HCT116 (cell line): ENCODE data around the gene TRIM63.

Experiments used
- CTCF ChIP-seq, 3 experiments: fragments of 200-600 bp in 1 of 3; sonication (generic) in 1 of 3; IDR thresholded peaks in 2 of 3; conservative IDR thresholded peaks in 1 of 3; 2 replicates each; pipeline ENCODE4 v1.5.1; 2012 to 2017; ENCODE audit warnings: low read depth in 2 of 3, low read length in 2 of 3, antibody characterized with exemption in 1 of 3, borderline replicate concordance in 1 of 3, control low read depth in 1 of 3, mild to moderate bottlenecking in 1 of 3, mixed read lengths in 1 of 3, mixed run types in 1 of 3, moderate library complexity in 1 of 3; ENCODE audit not compliant: insufficient read depth in 1 of 3
- EZH2 ChIP-seq: fragments of 200-600 bp; sonication (generic); IDR thresholded peaks from 2 replicates; pipeline ENCODE4 v1.6.1; 2017; ENCODE audit warnings: antibody characterized with exemption, mixed run types
- EZH2phosphoT487 ChIP-seq: fragments of 200-600 bp; IDR thresholded peaks from 2 replicates; pipeline ENCODE4 v1.6.1; 2018; ENCODE audit warnings: antibody characterized with exemption, borderline replicate concordance
- JUND ChIP-seq: IDR thresholded peaks from 2 replicates; pipeline ENCODE4 v1.6.1; 2012
- MAX ChIP-seq: IDR thresholded peaks from 2 replicates; pipeline ENCODE4 v1.6.1; 2012
- POLR2A ChIP-seq: IDR thresholded peaks from 2 replicates; pipeline ENCODE4 v1.7.0; 2011; ENCODE audit warnings: borderline replicate concordance; ENCODE audit not compliant: insufficient read depth, insufficient read length; ENCODE audit errors: extremely low read depth
- SIN3A ChIP-seq: IDR thresholded peaks from 2 replicates; pipeline ENCODE4 v1.6.1; 2012; ENCODE audit warnings: low read depth
- YY1 ChIP-seq: IDR thresholded peaks from 2 replicates; pipeline ENCODE4 v1.6.1; 2011; ENCODE audit warnings: low read length, low read depth, moderate library complexity, mild to moderate bottlenecking; ENCODE audit not compliant: insufficient replicate concordance; ENCODE audit errors: extremely low read depth
- ZBTB33 ChIP-seq: IDR thresholded peaks from 2 replicates; pipeline ENCODE4 v1.6.1; 2011; ENCODE audit warnings: mild to moderate bottlenecking, low read length, moderate library complexity; ENCODE audit not compliant: insufficient replicate concordance; ENCODE audit errors: extremely low read depth
- ZFX ChIP-seq: fragments of 450-650 bp; IDR thresholded peaks from 2 replicates; pipeline ENCODE4 v1.6.1; 2017
- TF ChIP-seq, protein P1 (sequence below): IDR thresholded peaks from 2 replicates; pipeline ENCODE4 v1.6.1; 2012; ENCODE audit warnings: low read depth

DNA sequence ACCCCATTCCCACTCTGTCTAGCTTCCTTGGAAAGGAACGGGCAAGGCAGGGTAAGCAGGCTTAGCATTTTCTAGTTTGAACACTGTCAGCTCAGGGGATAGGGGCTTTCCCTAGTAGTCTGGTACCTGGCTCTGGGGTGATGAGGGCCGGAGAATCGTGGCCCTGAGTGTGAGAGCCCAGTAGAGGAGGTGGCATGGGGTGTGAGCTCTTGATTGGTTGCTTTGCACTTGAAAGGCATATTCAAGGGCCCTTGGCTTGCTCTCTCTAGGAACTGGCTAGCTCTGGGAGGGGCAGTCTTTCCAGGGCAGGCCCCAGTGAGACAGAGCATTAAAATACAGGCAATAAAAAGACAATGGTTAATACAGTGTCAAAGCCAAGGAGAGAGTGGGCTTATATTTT lies 56.6 kb downstream of the TRIM63 start:
- TF ChIP-seq CTCF (IDR thresholded peaks at IDR 0.05 in 2 of 3, conservative IDR thresholded peaks at IDR 0.05 in 1 of 3; ENCODE audit: borderline replicate concordance in 1 of 3, insufficient read depth in 1 of 3, low read depth in 2 of 3, low read length in 2 of 3) (no peak), EZH2 (no peak), JUND (no peak), YY1 (no peak), POLR2A (no peak), MAX (no peak), ZBTB33 (no peak), EZH2phosphoT487 (no peak), SIN3A (no peak), ZFX (no peak)
- TF ChIP-seq, protein P1, sequence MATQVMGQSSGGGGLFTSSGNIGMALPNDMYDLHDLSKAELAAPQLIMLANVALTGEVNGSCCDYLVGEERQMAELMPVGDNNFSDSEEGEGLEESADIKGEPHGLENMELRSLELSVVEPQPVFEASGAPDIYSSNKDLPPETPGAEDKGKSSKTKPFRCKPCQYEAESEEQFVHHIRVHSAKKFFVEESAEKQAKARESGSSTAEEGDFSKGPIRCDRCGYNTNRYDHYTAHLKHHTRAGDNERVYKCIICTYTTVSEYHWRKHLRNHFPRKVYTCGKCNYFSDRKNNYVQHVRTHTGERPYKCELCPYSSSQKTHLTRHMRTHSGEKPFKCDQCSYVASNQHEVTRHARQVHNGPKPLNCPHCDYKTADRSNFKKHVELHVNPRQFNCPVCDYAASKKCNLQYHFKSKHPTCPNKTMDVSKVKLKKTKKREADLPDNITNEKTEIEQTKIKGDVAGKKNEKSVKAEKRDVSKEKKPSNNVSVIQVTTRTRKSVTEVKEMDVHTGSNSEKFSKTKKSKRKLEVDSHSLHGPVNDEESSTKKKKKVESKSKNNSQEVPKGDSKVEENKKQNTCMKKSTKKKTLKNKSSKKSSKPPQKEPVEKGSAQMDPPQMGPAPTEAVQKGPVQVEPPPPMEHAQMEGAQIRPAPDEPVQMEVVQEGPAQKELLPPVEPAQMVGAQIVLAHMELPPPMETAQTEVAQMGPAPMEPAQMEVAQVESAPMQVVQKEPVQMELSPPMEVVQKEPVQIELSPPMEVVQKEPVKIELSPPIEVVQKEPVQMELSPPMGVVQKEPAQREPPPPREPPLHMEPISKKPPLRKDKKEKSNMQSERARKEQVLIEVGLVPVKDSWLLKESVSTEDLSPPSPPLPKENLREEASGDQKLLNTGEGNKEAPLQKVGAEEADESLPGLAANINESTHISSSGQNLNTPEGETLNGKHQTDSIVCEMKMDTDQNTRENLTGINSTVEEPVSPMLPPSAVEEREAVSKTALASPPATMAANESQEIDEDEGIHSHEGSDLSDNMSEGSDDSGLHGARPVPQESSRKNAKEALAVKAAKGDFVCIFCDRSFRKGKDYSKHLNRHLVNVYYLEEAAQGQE = no peak
